HG03159 (cell line): ENCODE measurements around the gene KCNQ1.

Experiments
- ATAC-seq: cut with Tn5 transposase; IDR thresholded peaks from one replicate; pipeline ENCODE4 v1.9.1; 2021; ENCODE audit warnings: mild to moderate bottlenecking, moderate library complexity; ENCODE audit not compliant: unreplicated experiment

KCNQ1 gene

GRCh38 chr11:2424811-2425495, 19.9 kb upstream of the KCNQ1 start:
- no peak for ATAC-seq

DNA sequence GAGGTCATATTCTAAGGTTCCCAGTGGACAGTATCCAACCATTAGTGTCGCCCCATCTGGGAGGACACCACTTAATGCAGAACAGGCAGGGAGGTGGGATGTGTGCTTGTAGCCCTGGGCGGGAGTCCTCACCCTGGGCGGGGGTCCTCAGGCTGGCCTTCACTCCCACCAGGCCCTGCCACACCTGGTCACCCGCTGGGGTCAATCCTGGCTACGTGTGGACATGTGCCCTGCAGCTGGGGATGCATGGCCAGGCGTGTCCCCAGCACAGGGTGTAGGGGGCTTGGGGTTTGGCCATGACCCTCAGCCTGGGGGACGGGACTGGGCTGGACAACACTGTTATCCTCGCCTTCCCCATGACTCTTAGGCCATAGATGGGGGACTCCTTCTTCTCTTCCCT, 19.3 kb upstream of the KCNQ1 start:
- no peak for ATAC-seq

DNA sequence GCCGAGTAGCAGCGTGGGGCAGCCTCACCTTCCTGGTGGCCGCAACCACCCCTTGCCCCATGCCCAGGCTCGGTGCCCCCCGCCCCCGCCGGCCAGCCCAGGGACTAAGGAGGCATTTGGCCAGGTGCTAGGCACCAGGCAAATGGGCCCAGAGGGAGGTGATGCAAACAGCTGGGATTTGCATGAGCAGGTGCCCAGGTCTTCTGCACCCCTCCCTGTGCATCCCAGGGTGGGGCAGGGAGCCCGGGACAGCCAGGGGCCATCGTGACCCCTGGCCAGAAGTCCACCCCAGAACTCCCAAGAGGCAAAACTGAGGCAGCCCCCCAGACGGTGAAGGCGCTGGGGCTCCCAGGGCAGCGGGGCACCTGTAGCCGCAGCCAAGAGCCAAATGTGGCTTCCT, 18.6 kb upstream of the KCNQ1 start:
- ATAC-seq, result no peak

DNA sequence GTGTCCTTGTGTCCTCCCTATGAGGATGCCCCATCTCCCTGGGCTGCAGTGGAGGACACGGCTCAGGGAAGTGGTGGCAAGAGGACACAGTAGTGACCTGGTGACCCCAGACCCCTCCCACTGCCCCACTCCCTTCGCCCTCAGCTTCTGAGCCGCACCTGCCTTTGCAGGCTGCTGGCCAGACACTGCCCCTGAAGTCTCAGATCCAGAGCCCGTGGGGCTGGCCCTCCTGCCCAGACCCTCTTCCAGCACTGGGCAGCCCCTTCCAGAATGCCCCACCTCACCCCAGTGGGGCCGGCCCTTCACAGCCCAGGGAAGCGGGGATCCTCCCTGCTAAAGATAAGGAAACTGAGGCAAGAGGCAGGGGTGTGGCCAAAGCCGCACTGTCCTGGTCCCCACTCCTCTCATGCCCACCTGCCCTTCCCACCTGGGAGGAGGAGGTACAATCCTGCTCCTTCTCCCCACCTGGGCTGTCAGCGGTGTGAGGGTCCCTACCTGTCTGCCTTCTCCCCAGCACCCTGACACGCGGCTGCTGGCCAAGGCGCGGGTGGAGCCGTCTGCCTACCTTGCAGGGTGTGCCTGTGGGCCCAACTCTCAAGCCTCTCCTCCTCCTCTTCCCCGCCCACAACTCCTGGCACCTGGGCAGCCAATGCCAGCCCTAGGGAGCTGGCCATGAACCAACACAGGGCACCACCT, 17.8 kb upstream of the KCNQ1 start:
- no peak for ATAC-seq

- ATAC-seq, result no peak
Observed at GRCh38 chr11:2427721-2428321, 17.0 kb upstream of the KCNQ1 start.

DNA sequence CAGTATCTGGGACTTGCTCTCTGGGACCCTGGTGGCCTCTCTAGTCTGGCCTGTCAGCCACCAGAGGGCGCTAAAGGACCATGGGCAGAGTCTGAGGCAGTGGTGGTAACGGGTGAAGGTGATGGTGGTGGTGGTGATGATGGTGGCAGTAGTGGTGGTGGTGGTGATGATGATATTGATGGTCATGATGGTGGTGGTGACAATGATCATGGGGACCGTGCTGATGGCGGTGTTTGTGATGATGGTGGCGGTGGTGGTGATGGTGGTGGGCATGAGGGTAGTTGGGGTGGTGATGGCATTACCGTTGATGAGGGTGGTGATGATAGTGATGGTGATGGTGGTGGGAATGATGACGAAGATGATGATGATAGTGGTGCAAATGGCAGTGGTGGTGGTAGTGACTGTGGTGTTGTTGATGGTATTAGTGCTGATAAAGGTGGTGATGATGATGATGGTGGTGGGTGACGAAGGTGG, 16.4 kb upstream of the KCNQ1 start:
- no peak for ATAC-seq

- ATAC-seq, result no peak
Observed at GRCh38 chr11:2431395-2431794, 13.4 kb upstream of the KCNQ1 start.

- ATAC-seq, result no peak
Observed at GRCh38 chr11:2432171-2432621, 12.6 kb upstream of the KCNQ1 start.

DNA sequence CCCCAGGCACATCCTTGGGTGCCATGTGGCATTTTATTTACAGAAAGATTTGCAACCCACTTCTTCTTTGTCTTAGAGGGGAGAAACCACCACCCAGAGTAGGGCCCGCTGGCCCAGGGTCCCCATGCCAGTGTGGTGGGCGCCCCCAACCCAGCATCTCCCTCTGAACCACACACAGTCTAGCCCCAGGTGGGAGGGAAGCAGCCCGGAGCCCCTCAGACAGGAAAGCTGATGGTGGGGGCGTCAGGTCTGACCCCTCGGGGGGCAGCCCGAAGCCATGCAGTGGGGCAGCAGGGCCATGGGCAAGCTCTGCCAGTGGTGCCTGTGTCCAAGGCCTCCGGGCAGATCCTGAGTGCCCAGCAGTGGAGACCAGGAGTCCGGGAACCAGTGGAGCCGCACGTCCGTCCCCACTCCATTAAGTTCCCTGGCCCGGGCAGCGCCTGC, 12.2 kb upstream of the KCNQ1 start:
- ATAC-seq, result no peak

DNA sequence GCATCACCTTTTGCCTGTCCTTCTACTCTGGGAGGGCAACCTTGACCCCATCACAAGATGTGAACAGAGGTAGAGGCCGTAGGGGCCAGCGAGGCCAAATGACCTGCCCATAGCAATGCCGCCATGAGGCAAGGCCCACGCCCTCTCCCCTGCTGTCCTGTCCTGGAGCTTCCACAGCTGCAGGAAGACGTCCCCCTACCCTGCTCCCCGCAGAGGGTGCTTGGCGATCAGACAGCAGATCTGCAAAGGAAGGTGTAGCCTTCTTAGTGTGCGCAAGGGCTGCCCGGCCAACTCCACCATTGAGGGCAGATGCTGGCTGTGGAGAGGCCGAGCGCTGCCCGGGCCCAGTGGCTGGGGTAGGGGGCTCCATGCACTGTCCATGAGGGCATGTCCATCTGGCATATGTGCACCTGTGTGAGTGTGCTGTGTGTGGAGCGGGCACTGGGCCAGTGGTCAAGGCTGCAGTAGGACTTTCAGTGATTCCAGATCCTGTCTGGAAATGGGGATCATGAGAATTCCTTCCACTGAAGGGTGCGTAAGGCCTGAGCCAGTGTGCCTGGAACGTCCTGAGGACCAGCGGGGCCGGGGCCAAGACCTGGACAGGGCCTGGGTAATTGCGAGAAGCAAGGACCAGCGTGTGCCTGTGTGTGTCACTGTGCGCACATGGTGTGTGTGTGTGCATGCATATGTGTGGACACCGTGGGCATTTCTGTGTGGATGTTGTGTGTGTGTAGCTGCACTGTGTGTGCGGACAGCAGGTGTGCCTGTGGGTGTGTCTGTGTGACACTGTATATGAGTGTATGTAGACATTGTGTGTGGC, 11.5 kb upstream of the KCNQ1 start:
- ATAC-seq, result no peak

DNA sequence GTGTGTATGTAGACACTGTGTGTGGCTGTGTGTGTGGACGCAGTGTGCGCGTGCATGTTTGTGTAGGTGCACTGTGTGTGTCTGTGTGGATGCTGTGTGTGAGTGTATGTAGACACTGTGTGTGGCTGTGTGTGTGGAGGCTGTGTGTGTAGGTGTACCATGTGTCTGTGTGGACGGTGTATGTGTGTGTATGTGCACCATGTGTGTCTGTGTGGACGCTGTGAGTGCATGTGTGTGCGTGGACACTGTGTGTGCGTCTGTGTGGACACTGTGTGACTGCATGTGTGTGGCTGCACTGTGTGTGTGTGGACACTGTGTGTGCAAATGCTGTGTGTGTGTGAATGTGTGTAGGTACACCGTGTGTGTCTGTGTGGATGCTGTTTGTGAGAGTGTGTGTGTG, 10.8 kb upstream of the KCNQ1 start:
- no peak for ATAC-seq

GRCh38 chr11:2434506-2435255, 10.1 kb upstream of the KCNQ1 start:
- no peak for ATAC-seq

DNA sequence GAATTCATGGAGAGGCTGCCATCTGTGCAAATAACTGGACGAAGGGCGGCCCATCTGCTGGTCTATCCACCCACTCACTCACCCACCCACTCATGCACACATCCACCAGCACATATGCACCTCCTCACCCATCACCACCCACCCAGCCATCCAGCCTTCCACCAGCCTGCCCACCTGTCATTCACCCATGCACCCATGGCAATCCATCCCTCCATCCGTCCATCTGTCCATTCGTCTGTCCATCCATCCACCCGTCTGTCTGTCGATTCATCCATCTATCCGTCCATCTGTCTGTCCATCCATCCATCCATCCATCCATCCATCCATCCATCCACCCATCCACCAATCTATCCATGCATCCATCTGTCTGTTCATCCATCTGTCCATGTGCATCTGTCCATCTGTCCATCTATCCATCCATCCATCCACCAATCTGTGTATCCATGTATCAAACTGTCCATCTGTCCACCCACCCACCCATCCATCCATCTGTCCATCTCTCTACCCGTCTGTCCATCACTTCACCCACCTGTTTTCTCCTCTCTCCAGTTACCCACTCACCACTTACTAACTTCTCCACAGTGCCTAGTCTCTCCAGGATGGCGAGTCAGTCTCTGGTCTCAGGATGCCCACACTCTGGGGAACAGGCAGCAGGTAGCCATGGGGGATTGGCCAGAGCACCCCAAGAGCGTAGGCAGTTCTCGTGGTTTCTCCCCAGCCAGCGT, 9.4 kb upstream of the KCNQ1 start:
- ATAC-seq, result no peak

DNA sequence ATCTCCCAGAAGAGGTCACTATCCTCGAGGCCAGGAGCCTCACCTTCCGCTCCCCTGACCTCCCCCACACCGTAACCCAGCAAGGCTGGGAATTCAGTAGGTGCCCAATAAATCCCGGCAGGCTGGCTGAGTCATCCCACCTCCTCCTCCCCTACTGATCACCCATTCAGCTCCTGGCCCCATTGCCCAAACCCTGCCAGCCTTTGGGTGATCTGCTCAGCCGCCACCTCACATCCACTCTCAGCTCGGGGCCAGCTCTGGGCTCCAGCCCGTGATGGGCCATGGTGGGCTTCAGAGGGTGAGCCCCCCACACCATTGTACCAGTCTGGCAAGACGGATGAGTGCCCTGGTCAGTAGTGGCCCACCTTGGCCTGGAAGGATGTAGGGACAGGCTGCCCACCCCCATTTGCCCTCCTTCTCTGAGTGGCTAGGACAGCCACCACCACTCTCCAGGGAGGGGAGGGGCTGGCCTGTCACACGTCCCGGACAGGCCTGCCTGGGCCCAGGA, 8.7 kb upstream of the KCNQ1 start:
- ATAC-seq, result no peak

GRCh38 chr11:2436521-2437031, 8.2 kb upstream of the KCNQ1 start:
- no peak for ATAC-seq

DNA sequence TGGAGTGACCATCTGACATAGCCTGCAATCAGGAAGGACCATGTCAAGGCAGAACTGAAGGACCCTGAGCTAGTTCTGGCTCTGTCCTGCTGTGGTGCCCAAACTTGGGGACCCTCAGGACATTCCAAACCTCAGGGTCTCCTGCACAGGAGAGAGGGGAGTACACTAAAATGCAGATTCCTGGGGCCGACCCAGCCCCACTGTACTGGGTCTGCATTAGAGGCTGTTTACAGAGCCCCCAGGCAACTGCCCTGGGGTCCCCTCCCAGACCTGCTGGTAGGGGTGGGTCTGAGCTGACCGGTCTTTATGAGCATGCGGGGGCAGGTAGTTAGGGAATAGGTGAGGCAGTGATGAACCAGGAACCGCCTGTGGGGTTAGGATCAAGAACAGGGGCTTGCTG, 7.3 kb upstream of the KCNQ1 start:
- ATAC-seq, result no peak

- ATAC-seq, result no peak
Observed at GRCh38 chr11:2439820-2440219, 5.0 kb upstream of the KCNQ1 start.

GRCh38 chr11:2440646-2441045, 4.2 kb upstream of the KCNQ1 start:
- ATAC-seq, result no peak

- no peak for ATAC-seq
Observed at GRCh38 chr11:2441171-2441570, 3.6 kb upstream of the KCNQ1 start.
